Ascending aorta (tissue), 2 donors: ENCODE results near the gene GPR78. TPM values are rescaled to one million over a fixed set of nuclear protein-coding genes. Genes with fewer than 3 reads are reported as not detected.

Source experiments
- DNase-seq, 2 donors: peaks; one replicate each; pipeline ENCODE4 v3.0.0-alpha.2; 2019; ENCODE audit warnings: low spot score in 2 of 2
- H3K27ac ChIP-seq, 2 donors: fragments of 200-600 bp; sonication (generic); one replicate each; pipeline ENCODE4 v1.5.1; 2016 to 2017; ENCODE audit warnings: mild to moderate bottlenecking in 1 of 2
- H3K27me3 ChIP-seq: fragments of 200-600 bp; sonication (generic); one replicate; pipeline ENCODE4 v1.5.1; 2017
- H3K36me3 ChIP-seq, 2 donors: fragments of 200-600 bp; sonication (generic); one replicate each; pipeline ENCODE4 v1.5.1; 2016
- H3K4me1 ChIP-seq, 2 donors: fragments of 200-600 bp; sonication (generic); one replicate each; pipeline ENCODE4 v1.5.1; 2016 to 2017; ENCODE audit warnings: mild to moderate bottlenecking in 1 of 2
- H3K4me3 ChIP-seq, 2 donors: fragments of 200-600 bp; sonication (generic); one replicate each; pipeline ENCODE4 v1.5.1; 2016 to 2017; ENCODE audit warnings: mild to moderate bottlenecking in 1 of 2
- H3K9me3 ChIP-seq, 2 donors: fragments of 200-600 bp; sonication (generic); one replicate each; pipeline ENCODE4 v1.5.1; 2016
- intact Hi-C: fragments of 100-400 bp; cut with DNase I; formaldehyde crosslinking; loops from one replicate; pipeline ENCODE4 v1.15.1; 2023
- total RNA-seq: library from RNA; depleted of rRNA; stranded (reverse); fragments of >200 nt; gene quantifications from one replicate; pipeline ENCODE4 v1.1.0, GENCODE V29; 2016
- TF ChIP-seq, protein P1 (sequence below), 3 experiments: fragments of 200-600 bp in 2 of 3; fragments of 450-650 bp in 1 of 3; sonication (generic) in 2 of 3; IDR thresholded peaks; one replicate each; pipeline ENCODE4 v1.5.1; 2016 to 2019; ENCODE audit warnings: antibody characterized with exemption in 3 of 3, mild to moderate bottlenecking in 1 of 3, moderate library complexity in 1 of 3

GPR78 gene
- total RNA-seq, 1 donor from 2014 or later, result not detected

DNA sequence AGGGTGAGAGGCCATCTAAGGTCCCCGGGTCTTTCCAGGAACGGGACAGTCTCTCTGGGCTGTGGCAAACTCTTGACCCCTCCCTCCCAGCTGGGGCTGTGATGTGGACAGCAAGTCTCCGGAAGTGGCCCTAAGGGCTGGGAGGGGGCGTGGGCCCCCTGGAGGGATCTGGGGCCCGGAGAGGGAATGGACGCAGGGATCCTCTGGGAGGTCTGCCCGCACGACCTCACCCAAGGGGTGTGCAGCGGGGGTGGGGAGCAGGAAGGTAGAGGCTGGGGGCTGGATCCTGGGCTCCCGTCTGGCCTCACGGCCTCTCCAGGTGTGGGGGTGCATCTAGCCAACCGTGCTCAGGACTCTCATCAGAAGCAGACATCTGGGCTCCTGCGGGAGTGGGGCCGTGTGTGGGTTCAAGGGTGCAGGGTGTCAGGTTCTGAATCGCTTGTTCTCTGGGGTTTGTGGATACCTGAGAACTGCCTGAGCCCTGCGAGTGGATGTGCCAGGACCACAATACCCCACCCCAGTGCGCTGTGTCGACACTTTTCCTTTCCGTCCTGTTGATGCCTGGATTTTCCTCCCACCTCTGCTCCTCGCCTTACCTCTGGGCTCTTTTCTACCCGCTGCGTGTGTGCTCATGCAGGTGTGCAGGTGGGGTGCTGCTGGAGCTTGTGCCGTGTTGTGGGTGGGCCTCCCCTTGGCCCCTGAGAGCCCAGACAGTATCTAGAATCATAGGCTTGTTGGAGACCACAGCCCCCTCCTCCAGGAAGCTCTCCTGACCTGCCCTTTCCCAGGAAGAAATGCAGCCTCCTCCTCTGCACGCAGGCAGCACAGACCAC, 13.3 kb downstream of the GPR78 start:
- H3K27me3 ChIP-seq, result peaks cover 8% of the 10 kb centered on the region
- H3K9me3 ChIP-seq, result no peaks in the 10 kb centered on the region
- H3K27ac ChIP-seq, result no peak overlapping the region
- intact Hi-C loops, result loop anchor here (1.0 kb wide), 1 partner anchor 125 kb away; no protein-coding TSS in a partner anchor
- H3K4me3 ChIP-seq, result no peak overlapping the region
- DNase-seq, result no peak
- no peaks in the 10 kb centered on the region for H3K36me3 ChIP-seq
- TF ChIP-seq, protein P1, sequence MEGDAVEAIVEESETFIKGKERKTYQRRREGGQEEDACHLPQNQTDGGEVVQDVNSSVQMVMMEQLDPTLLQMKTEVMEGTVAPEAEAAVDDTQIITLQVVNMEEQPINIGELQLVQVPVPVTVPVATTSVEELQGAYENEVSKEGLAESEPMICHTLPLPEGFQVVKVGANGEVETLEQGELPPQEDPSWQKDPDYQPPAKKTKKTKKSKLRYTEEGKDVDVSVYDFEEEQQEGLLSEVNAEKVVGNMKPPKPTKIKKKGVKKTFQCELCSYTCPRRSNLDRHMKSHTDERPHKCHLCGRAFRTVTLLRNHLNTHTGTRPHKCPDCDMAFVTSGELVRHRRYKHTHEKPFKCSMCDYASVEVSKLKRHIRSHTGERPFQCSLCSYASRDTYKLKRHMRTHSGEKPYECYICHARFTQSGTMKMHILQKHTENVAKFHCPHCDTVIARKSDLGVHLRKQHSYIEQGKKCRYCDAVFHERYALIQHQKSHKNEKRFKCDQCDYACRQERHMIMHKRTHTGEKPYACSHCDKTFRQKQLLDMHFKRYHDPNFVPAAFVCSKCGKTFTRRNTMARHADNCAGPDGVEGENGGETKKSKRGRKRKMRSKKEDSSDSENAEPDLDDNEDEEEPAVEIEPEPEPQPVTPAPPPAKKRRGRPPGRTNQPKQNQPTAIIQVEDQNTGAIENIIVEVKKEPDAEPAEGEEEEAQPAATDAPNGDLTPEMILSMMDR (IDR thresholded peaks at IDR 0.05), result no peak
- H3K4me1 ChIP-seq, result peaks cover 0 to 3% of the 10 kb centered on the region in 2 donors

DNA sequence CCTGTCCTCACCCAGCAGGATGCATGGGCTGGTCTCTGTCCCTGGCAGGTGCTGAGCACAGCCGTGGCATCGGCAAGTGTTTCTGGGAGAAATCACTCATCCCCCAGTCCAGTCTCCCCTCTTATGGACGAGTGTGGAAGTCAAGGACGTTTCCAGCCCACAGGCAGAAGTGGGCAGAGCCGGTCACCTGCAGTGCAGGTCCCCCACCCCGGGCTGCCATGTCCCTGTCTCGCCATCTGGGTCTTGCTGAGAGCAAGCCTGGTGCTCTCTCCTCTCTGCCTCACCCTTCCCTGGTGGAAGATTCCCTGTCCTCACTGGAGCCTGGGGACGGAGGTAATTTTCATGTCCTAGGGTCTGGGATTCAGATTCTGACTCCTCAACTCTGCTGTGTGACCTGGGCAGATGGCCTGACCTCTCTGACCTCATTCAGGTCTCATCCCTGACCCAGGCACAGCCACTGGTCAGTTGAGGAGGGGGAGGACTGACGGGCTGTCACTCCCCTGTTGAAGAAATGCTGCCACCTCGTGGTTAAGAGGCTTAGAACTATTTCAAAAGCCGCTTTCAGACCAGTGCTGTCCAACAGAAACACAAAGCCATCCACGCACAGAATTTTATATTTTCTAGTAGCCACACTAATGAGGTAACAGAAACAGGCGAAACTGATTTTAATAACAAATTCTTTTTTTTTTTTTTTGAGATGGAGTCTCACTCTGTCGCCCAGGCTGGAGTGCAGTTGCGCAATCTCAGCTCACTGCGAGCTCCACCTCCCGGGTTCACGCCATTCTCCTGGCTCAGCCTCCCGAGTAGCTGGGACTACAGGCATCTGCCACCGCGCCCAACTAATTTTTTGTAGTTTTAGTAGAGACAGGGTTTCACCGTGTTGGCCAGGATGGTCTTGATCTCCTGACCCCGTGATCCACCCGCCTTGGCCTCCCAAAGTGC, 14.2 kb downstream of the GPR78 start:
- intact Hi-C loops, result loop anchor here (1.0 kb wide), 1 partner anchor 126 kb away; no protein-coding TSS in a partner anchor
- peaks cover 8% of the 10 kb centered on the region for H3K27me3 ChIP-seq
- TF ChIP-seq, protein P1 (IDR thresholded peaks at IDR 0.05), result peak; percentile 51 to 73 (median 51)

DNA sequence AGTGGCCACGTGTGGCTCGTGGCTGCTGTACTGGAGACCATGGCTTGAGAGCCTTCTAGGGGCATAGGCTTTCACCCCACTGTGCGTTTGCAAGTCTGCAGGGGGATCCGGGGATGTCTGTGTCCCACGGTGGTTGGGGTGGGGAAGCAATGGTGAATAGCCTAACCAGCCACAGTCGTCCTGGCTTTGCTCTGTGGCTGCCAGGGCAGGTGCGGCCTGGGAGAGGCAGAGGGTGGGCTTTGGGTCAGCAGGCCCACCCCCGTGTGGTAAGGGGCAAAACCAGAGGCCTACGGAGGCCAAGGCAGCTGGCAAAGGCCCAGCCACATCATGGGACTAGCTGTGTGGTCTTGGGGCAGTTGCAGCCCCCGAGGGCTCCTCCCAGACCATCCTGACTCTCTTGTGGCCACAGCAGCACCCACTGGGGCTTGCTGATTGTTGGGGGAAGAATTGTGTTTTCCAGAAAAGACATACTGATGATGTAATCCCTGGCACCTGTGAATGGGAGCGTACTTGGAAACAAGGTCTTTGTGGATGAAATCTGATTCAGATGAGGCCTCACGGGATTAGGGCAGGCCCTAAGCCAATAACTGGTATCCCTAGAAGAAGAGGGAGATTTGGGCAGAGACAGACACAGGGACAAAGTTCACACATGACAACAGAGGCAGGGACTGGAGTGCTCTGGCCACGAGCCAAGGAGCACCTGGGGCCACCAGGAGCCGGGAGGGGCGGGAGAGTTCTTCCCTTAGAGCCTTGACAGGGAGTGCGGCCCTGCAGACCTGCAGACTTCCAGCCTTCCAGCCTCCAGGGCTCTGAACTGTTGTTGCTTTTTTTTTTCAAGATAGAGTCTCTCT, 15.3 kb downstream of the GPR78 start:
- H3K27me3 ChIP-seq, result peaks cover 8% of the 10 kb centered on the region
- no peak overlapping the region for H3K4me3 ChIP-seq
- DNase-seq, result no peak
- H3K4me1 ChIP-seq, result peaks cover 0 to 3% of the 10 kb centered on the region in 2 donors
- no peaks in the 10 kb centered on the region for H3K36me3 ChIP-seq
- H3K27ac ChIP-seq, result no peak overlapping the region
- TF ChIP-seq, protein P1 (IDR thresholded peaks at IDR 0.05), result no peak
- intact Hi-C loops, result no loop called here
- no peaks in the 10 kb centered on the region for H3K9me3 ChIP-seq

More for the DNA sequence above, 14.2 kb downstream of the GPR78 start:
- DNase-seq, result no peak
- Histone ChIP-seq H3K4me1 (peaks cover 0 to 3% of the 10 kb centered on the region in 2 donors), H3K4me3 (no peak overlapping the region), H3K9me3 (no peaks in the 10 kb centered on the region), H3K36me3 (no peaks in the 10 kb centered on the region), H3K27ac (no peak overlapping the region)

DNA sequence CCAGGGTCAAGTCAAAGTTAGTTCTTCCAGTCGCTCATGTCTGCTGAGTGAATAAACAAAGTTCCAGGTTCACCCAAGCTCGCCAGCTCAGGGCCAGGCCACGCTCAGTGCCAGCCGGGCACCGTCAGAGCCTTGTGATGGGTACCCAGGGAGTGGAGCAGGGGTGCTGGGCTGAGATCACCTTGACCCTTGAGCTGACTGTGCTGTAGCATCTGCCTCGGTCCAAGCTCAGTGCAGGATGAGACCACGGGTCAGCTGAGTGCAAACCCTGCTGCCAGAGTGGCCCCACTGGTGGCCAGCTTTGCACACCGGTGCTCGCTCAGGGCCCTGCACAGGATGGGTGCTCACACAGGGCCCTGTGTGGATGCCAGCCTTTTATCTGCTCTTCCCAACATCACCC, 16.7 kb downstream of the GPR78 start:
- no peak overlapping the region for H3K27ac ChIP-seq
- intact Hi-C loops, result no loop called here
- peaks cover 0 to 3% of the 10 kb centered on the region in 2 donors for H3K4me1 ChIP-seq
- H3K36me3 ChIP-seq, result no peaks in the 10 kb centered on the region
- TF ChIP-seq, protein P1 (IDR thresholded peaks at IDR 0.05), result no peak
- H3K9me3 ChIP-seq, result no peaks in the 10 kb centered on the region
- H3K27me3 ChIP-seq, result peaks cover 8% of the 10 kb centered on the region
- H3K4me3 ChIP-seq, result no peak overlapping the region
- no peak for DNase-seq

DNA sequence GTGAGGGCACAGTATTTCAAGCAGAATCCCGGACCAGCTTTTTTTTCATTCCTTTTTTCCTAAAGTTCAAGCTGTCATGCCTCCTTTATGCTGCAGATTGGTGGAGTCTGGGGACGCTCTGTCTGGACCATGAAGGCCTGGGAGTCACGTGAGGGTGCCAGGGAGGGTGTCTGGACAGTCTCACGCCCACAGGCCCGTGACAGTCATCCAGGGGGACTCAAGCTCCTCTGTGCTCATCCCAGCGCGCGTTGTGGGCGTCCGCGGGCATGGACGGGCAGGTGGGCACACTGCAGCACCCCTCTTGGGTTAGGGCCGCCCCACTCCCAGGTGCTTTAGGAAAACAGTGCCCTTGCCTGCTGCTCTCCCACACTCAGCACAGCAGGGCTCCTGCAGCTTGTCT, 17.1 kb downstream of the GPR78 start:
- Histone ChIP-seq H3K9me3 (no peaks in the 10 kb centered on the region), H3K36me3 (no peaks in the 10 kb centered on the region), H3K4me1 (peaks cover 0 to 3% of the 10 kb centered on the region in 2 donors), H3K27ac (no peak overlapping the region), H3K4me3 (no peak overlapping the region), H3K27me3 (peaks cover 8% of the 10 kb centered on the region)
- intact Hi-C loops, result no loop called here
- DNase-seq, result no peak
- TF ChIP-seq, protein P1 (IDR thresholded peaks at IDR 0.05), result no peak
